Fibroblast of lung (primary cell): Measurements from ENCODE around the gene CLCN7.

Source experiments
- EZH2 ChIP-seq: IDR thresholded peaks from 2 replicates; pipeline ENCODE4 v1.5.1; 2012; ENCODE audit warnings: low read length, control low read depth, mild to moderate bottlenecking; ENCODE audit errors: missing control alignments
- TF ChIP-seq, protein P1 (sequence below), 2 donors: IDR thresholded peaks in 1 of 2; conservative IDR thresholded peaks in 1 of 2; 1 replicate in 1 of 2; 2 replicates in 1 of 2; pipeline ENCODE4 v1.5.1; 2011 to 2012; ENCODE audit warnings: low read length in 2 of 2, control low read depth in 1 of 2, inconsistent platforms in 1 of 2, low read depth in 1 of 2, mild to moderate bottlenecking in 1 of 2

DNA sequence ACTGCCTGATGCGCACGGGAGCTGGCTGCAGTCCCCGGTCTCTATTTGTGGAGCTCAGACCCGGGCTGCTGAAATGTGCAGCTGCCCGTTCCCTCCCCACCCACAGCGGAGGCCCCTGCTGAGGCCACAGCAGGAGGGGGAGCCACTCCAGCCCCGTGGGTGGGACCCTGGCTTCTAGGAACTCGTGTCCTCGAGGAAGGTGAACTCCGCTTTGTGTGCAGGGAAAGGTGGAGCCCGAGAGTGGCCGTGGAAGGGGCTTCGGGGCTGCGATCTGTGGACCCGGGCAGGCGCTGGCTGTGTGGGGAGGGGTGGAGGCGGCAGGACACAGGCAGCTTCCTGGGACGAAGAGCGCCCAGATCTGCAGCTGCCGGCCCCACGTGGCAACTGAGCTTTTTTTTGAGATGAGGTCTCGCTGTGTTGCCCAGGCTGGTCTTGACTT, 33.4 kb downstream of the CLCN7 start:
- TF ChIP-seq, protein P1, sequence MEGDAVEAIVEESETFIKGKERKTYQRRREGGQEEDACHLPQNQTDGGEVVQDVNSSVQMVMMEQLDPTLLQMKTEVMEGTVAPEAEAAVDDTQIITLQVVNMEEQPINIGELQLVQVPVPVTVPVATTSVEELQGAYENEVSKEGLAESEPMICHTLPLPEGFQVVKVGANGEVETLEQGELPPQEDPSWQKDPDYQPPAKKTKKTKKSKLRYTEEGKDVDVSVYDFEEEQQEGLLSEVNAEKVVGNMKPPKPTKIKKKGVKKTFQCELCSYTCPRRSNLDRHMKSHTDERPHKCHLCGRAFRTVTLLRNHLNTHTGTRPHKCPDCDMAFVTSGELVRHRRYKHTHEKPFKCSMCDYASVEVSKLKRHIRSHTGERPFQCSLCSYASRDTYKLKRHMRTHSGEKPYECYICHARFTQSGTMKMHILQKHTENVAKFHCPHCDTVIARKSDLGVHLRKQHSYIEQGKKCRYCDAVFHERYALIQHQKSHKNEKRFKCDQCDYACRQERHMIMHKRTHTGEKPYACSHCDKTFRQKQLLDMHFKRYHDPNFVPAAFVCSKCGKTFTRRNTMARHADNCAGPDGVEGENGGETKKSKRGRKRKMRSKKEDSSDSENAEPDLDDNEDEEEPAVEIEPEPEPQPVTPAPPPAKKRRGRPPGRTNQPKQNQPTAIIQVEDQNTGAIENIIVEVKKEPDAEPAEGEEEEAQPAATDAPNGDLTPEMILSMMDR (conservative IDR thresholded peaks at IDR 0.05 in 1 of 2, IDR thresholded peaks at IDR 0.05 in 1 of 2; ENCODE audit: low read depth in 1 of 2, low read length in 2 of 2), result no peak
- no peak for TF ChIP-seq EZH2
